Kidney (tissue), 14 donors: ENCODE measurements around the gene AXL. TPM values are rescaled to one million over a fixed set of nuclear protein-coding genes. Genes with fewer than 3 reads are reported as not detected.

Experiments
- DNase-seq, 5 donors: peaks; one replicate each; pipeline ENCODE4 v3.0.0-alpha.2; 2013 to 2020
- FAIRE-seq: peaks from 2 replicates; lab custom pipeline; 2012; peaks lifted over from hg19 to GRCh38; lab: Jason Lieb, UNC
- H3K27ac ChIP-seq, 2 donors: one replicate each; pipeline ENCODE4 v1.7.0; 2013; ENCODE audit warnings: low read depth in 2 of 2, low read length in 2 of 2, inconsistent platforms in 1 of 2
- H3K27me3 ChIP-seq: one replicate; pipeline ENCODE4 v1.7.1; 2013; ENCODE audit warnings: low read length, inconsistent platforms; ENCODE audit not compliant: control insufficient read depth, insufficient read depth
- H3K36me3 ChIP-seq, 3 donors: one replicate each; pipeline versions ENCODE4 v1.7.0 to v1.7.1; 2013; ENCODE audit warnings: low read length in 3 of 3, control low read depth in 1 of 3, inconsistent platforms in 1 of 3; ENCODE audit not compliant: insufficient read depth in 3 of 3, control insufficient read depth in 2 of 3
- H3K4me1 ChIP-seq, 3 donors: one replicate each; pipeline versions ENCODE4 v1.7.0 to v1.7.1; 2013; ENCODE audit warnings: low read length in 3 of 3, inconsistent platforms in 1 of 3, low read depth in 1 of 3; ENCODE audit not compliant: control insufficient read depth in 2 of 3, insufficient read depth in 2 of 3
- H3K4me3 ChIP-seq, 3 donors: one replicate each; pipeline versions ENCODE4 v1.7.0 to v1.8.1; 2013; ENCODE audit warnings: low read length in 3 of 3, control low read depth in 1 of 3, inconsistent platforms in 1 of 3
- H3K9ac ChIP-seq, 3 donors: one replicate each; pipeline versions ENCODE4 v1.7.0 to v1.7.1; 2013; ENCODE audit warnings: low read length in 3 of 3, control low read depth in 1 of 3, inconsistent platforms in 1 of 3
- H3K9me3 ChIP-seq, 3 donors: one replicate each; pipeline versions ENCODE4 v1.7.0 to v1.7.1; 2013; ENCODE audit warnings: low read length in 3 of 3, control low read depth in 1 of 3, inconsistent platforms in 1 of 3; ENCODE audit not compliant: control insufficient read depth in 2 of 3, insufficient read depth in 1 of 3
- intact Hi-C: fragments of 100-400 bp; cut with DNase I; formaldehyde crosslinking; loops from one replicate; pipeline ENCODE4 v1.11.1; 2022
- polyA plus RNA-seq: library from polyadenylated mRNA; stranded (reverse); fragments of 350-450 nt; fragmentation: Illumina TruSeq; extraction: RNeasy Lipid Tissue Mini Kit (QIAGEN cat#74804); gene quantifications from one replicate; pipeline ENCODE4 v1.2.3, GENCODE V29; 2014; ENCODE audit warnings: low read depth, low replicate concordance; ENCODE audit not compliant: insufficient read depth
- total RNA-seq: library from RNA; stranded (reverse); fragmentation: NEBNext Ultra II Directional; extraction: Animal tissue kit (Norgen Biotek cat#: 25700); gene quantifications from one replicate; pipeline ENCODE4 v1.2.1, GENCODE V29; 2021
- TF ChIP-seq, protein P1 (sequence below): IDR thresholded peaks from 3 replicates; pipeline ENCODE4 v1.5.1; 2012; ENCODE audit warnings: mild to moderate bottlenecking, moderate library complexity, borderline replicate concordance; ENCODE audit not compliant: insufficient read depth; ENCODE audit errors: extremely low read depth
- donor health status: control.
- donor health status: control.
- donor health status: control.
- donor health status: control.
- donor health status: control.
- donor health status: DM: yes; HTN: yes; CAD: no.
- donor health status: Normal renal cell carcinoma (clear cell type).

Gene AXL
- total and polyA plus RNA-seq, 2 donors from 2014 or later, result 6.3 to 37.4 TPM

DNA sequence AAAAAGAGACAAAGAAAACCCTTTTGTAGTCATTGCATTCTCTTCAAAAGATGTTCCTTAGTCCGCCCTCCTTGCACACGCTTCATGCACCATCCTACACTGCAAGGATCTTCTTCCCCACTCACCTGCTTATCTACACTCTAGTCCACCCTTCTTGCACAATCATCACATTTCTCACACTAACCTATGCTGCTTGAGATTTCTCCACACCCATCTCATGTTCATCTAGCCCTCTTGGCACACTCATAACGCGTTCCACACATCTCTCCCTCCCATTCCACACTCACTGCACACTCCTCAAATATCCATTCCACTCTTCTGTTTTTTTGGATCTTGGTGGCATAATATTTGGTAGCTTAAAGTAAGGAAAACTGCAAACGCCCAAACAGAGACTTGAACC, 22.8 kb downstream of the AXL start:
- intact Hi-C loops, result no loop called here
- H3K9ac ChIP-seq, result no peak overlapping the region
- H3K4me3 ChIP-seq, result no peak overlapping the region
- no peaks in the 10 kb centered on the region for H3K36me3 ChIP-seq
- H3K4me1 ChIP-seq, result no peaks in the 10 kb centered on the region
- TF ChIP-seq, protein P1, sequence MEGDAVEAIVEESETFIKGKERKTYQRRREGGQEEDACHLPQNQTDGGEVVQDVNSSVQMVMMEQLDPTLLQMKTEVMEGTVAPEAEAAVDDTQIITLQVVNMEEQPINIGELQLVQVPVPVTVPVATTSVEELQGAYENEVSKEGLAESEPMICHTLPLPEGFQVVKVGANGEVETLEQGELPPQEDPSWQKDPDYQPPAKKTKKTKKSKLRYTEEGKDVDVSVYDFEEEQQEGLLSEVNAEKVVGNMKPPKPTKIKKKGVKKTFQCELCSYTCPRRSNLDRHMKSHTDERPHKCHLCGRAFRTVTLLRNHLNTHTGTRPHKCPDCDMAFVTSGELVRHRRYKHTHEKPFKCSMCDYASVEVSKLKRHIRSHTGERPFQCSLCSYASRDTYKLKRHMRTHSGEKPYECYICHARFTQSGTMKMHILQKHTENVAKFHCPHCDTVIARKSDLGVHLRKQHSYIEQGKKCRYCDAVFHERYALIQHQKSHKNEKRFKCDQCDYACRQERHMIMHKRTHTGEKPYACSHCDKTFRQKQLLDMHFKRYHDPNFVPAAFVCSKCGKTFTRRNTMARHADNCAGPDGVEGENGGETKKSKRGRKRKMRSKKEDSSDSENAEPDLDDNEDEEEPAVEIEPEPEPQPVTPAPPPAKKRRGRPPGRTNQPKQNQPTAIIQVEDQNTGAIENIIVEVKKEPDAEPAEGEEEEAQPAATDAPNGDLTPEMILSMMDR, result no peak
- FAIRE-seq (no peak), DNase-seq (no peak)
- H3K27me3 ChIP-seq, result no peaks in the 10 kb centered on the region
- no peaks in the 10 kb centered on the region for H3K9me3 ChIP-seq
- no peak overlapping the region for H3K27ac ChIP-seq

DNA sequence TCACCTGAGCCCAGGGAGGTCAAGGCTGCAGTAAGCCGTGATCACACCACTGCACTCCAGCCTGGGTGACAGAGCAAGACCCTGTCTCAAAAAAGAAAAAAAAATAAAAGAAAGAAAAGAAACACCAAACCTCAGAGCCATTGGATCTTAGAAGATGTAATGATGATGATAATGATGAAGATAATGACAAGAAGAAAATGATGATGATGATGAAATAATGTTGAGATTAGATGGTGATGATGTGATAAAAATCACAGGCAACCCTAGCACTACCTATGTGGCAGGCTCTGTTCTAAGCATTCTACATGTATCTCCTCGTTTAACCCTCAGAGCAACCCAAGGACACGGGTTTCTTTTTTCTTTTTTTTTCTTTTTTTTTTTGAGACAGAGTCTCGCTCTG, 25.1 kb downstream of the AXL start:
- Histone ChIP-seq H3K9me3 (no peaks in the 10 kb centered on the region), H3K27ac (no peak overlapping the region), H3K27me3 (no peaks in the 10 kb centered on the region), H3K9ac (no peak overlapping the region), H3K4me3 (no peak overlapping the region), H3K36me3 (peaks cover 2 to 5% (median 3%) of the 10 kb centered on the region in 3 donors), H3K4me1 (no peaks in the 10 kb centered on the region)
- DNase-seq, result no peak
- TF ChIP-seq, protein P1, result no peak
- FAIRE-seq, result no peak
- intact Hi-C loops, result no loop called here

DNA sequence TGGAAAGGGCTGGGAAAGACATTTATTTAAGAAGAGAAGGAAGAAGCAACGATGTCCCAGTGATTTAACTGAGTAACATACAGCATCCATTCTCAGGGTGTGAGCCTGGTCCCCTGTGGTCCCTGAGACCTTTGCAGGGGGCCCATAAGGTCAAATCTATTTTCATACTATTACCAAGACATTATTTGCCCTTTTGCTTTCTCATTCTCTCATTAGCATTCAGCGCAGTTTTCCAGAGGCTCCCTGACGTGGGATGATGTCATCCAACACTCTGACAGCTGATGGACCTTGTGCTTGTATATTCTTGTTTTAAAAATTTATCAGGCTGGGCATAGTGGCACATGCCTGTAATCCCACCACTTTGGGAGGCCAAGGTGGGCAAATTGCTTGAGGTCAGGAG, 26.8 kb downstream of the AXL start:
- TF ChIP-seq, protein P1, result no peak
- Histone ChIP-seq H3K4me1 (no peaks in the 10 kb centered on the region), H3K4me3 (no peak overlapping the region), H3K27me3 (no peaks in the 10 kb centered on the region), H3K27ac (no peak overlapping the region), H3K36me3 (peaks cover 5 to 7% (median 5%) of the 10 kb centered on the region in 3 donors), H3K9ac (no peak overlapping the region), H3K9me3 (no peaks in the 10 kb centered on the region)
- no peak for DNase-seq
- no peak for FAIRE-seq
- intact Hi-C loops, result no loop called here

DNA sequence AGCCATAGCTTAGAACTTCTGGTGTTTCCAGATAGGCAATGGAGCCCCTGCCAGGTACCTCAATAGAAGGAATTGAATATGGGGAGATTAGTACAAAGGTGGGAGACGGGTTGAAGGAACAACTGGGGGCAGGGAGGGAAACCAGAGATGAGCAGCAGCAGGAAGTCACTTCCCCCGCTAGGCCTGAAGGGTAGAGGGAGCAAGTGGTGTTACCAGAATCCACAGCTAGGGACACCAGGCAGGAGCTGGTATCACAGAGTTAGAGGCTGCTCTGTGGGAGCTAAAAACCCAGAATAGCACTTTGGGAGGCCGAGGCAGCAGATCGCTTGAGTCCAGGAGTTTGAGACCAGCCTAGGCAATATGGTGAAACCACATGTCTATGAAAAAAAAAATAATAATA, 29.9 kb downstream of the AXL start:
- H3K9ac ChIP-seq, result no peak overlapping the region
- no peak overlapping the region for H3K27ac ChIP-seq
- peaks cover 5 to 7% (median 5%) of the 10 kb centered on the region in 3 donors for H3K36me3 ChIP-seq
- FAIRE-seq (no peak), DNase-seq (no peak)
- intact Hi-C loops, result no loop called here
- TF ChIP-seq, protein P1, result no peak
- H3K9me3 ChIP-seq, result no peaks in the 10 kb centered on the region
- no peaks in the 10 kb centered on the region for H3K27me3 ChIP-seq
- no peak overlapping the region for H3K4me3 ChIP-seq
- peaks cover 0 to 4% (median 0%) of the 10 kb centered on the region in 3 donors for H3K4me1 ChIP-seq
